Amniotic epithelial cell (primary cell): ENCODE results near the gene NEK11.

Source experiments
- DNase-seq: peaks from one replicate; pipeline ENCODE4 v3.0.0-alpha.2; 2010; ENCODE audit warnings: low read depth

NEK11 gene

GRCh38 chr3:131042271-131042985 lies 15.8 kb downstream of the NEK11 start:
- peak; percentile 14 for DNase-seq

DNA sequence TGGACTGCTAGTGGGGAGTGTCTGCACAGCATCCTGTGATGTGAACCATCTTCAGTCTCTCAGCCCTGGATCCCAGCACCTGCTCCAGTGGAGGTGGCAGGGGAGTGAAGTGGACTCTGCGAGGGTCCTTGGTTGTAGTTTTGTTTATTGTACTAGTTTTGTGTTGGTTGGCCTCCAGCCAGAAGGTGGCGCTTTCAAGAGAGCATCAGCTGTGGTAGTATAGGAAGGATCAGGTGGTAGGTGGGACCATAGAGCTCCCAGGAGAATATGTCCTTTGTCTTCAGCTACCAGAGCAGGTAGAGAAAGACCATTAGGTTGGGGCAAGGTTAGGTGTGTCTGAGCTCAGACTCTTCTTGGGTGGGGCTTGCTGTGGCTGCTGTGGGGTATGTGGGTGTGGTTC lies 20.9 kb downstream of the NEK11 start:
- DNase-seq = no peak

- DNase-seq = no peak
Measured at GRCh38 chr3:131048030-131048429, 21.4 kb downstream of the NEK11 start.

DNA sequence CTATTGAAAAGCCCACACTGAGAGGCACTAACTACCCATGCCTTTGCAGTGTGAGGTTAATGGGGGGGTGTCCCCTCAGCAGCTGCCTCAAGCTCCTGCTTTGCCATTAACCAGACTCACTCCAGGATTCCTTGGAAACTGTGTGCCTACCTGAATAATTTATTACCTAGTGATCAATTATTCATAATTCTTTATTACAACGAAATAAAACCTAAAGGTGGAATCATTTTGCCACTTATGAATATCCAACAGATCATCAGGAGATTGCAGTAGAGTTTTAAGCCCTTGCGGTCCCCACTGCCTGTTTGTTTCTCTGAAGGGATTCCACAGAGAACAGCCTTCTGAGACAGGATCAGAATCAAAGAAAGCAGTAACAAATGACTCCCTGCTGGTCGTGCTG lies 23.3 kb downstream of the NEK11 start:
- no peak for DNase-seq

- DNase-seq = peak; percentile 24
Measured at GRCh38 chr3:131053043-131053859, 26.6 kb downstream of the NEK11 start.

- no peak for DNase-seq
Measured at GRCh38 chr3:131067983-131068382, 41.3 kb downstream of the NEK11 start.

DNA sequence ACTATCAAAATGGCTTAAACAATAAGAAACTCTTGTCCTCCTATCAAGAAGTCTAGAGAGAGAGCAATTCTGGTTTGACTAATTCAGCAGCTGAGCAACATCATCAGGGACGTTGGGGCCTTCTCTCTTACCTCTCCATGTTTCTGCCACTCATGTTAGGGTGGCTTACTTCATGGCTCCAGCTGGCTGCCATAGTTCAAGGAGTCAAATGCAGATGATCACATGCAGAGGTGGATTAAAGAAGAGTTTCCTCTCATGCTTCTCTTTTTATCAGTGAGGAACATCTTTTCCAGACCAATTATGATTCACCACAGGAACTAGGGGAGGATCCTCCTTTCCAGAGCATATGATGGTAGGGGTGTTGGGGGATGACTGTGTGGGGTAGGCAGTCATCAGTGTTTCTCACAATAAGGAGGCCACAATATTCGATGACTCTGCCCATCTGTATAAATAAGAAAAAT lies 45.5 kb downstream of the NEK11 start:
- DNase-seq = peak; percentile 62

DNA sequence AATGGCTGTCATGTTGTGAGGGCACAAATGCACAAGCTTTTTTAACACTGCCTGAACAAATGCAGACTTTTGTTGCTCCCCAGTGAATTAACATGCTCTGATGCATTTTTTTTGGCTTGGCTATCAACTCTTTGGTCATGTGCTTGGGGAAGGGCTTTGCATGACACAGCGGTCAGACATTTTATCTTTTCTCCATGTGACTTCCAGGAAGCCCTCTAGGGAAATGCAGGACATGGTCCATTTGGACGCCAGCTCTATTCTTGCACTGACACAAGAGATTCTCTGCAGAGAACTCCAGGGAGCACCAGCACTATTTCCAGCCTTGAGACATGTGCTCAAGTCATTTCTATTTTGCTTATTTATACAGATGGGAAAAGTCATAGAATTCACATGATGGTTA lies 46.2 kb downstream of the NEK11 start:
- DNase-seq = peak; percentile 22

DNA sequence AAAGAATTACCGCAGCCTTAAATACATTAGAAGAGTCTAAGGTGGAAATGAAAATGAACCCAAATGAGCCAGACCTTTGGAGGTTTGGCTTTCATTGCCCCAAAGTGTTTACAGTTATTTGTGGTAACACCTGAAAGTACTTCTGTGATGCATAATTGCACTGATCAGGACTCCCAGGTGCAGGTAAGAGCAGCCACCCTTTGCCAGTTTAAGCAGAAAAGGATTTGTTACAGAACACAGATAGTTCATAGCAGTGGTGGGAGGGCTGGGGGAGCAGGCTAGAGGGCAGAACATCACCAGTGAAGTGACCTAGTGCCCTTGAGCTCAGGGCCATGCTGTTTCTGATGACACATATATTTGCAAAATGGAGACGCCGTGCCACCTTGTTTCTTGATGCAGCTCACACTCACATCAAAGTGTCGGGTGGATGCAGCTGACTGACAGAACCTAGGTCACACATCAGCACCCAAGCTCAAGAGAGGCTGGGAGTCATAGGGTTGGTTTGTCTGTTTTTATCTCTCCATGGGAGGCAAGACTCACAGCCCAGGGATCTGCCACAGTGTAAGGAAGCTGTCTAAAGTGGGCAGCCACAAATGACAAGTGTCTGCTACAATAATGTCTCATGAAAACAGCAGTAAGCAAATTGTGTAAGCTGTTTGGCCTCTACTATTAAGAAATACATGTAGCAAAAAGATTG lies 49.1 kb downstream of the NEK11 start:
- peak; percentile 2 for DNase-seq

DNA sequence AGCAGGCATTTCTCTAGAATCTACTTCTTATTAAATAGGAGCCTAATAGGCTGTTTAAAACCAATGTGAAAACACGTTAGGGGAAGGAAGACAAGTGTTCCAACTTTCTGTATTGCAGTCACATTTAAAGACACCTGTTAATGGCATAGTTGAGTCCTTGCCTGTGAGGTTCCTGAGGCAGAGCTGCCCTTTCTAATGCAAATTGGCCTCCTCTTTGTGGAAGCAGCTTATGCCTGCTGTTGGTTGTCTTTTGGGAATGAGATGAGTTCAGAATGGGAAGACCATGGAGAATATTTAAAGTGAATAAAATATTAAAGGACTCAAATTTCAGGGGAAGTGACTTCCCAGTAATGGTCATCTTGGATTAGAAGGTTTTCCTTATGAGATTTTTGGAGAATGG lies 51.2 kb downstream of the NEK11 start:
- no peak for DNase-seq

GRCh38 chr3:131079086-131079485 lies 52.4 kb downstream of the NEK11 start:
- no peak for DNase-seq

- DNase-seq = no peak
Measured at GRCh38 chr3:131081224-131081623, 54.5 kb downstream of the NEK11 start.

- DNase-seq = no peak
Measured at GRCh38 chr3:131082246-131082645, 55.6 kb downstream of the NEK11 start.

DNA sequence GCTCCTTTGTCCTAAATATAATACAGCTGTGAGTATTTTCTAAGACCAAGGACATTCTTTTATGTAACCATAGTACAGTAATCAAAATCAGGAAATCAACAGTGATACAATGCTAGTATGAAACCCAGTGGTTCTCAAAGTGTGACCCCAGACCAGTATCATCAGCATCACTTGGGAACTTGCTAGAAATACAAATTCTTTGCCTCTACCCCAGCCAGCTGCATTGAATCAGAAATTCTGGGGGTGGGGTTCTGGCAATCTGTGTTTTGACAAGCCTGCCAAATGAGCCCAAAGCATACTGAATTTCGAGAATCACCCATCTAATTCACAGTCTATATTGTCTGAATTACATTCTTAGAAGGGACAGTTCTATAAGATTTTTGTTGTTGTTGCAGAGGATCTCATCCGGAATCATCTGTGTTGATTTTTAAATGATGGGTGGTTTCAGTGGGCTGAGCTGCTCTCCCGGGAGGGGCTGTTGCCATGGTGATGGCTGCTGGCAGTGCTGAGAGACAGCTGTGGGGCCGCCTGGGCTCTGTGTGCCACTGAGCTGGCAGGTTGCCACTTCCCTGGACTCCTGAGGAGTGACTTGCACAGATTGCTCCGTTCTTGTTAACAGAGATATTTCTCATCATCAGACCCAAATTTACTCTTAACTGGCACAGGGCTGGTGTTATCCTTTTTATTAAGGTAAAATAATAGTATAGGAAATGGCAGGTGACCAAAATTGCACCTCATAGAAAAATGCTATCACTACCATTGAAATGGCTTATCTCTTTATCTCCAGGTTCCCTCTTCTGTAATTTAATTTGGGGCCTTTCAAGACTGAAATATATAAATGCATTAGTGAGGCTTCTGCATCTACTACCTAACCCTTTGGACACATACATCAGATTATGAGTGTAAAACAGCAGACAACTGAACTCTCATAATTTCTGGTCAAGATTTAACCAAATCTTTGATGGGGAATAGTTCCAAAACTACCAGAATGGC lies 56.5 kb downstream of the NEK11 start:
- DNase-seq = no peak

- DNase-seq = peak; percentile 14
Measured at GRCh38 chr3:131091768-131092167, 65.1 kb downstream of the NEK11 start.

- peak; percentile 29 for DNase-seq
Measured at GRCh38 chr3:131107637-131108433, 81.2 kb downstream of the NEK11 start.

GRCh38 chr3:131109156-131109555 lies 82.5 kb downstream of the NEK11 start:
- peak; percentile 2 for DNase-seq

DNA sequence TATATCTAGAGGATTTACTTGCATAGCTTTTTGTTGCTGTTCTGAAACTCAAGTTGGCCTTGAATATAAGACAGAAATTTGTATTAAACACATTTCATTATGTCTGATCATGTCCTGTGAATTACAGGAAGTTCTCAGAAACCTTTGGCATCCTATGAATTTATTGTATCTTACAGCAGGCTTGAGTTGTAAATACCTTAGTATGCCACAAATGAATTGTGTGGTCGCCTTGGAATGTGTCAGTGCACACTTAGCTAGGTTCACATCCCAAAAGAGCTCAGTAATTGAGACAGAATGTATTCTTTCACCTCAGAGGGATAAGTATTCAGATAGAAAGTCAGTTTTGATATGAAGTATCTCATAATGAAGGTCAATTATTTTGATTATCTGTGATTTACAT lies 83.4 kb downstream of the NEK11 start:
- DNase-seq = peak; percentile 76

DNA sequence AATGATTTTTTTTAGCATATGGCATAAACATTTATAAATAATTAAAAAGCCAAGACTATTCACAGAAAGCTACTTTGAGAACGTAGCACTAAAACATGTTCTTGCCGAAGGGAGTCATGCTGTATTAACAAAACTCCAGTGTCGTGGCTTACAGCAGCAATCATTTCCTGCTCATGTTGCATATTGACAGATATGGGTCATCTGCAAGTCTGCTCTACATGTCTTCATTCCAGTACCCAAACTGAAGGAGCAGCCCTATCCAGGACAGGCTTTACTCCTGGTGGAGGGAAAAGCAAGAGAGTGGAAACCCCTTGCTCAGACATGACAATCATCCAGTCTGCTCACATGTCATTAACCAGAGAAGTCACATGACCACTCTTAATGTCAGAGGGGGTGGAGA lies 87.6 kb downstream of the NEK11 start:
- DNase-seq = no peak

GRCh38 chr3:131125684-131126083 lies 99.0 kb downstream of the NEK11 start:
- DNase-seq = no peak

DNA sequence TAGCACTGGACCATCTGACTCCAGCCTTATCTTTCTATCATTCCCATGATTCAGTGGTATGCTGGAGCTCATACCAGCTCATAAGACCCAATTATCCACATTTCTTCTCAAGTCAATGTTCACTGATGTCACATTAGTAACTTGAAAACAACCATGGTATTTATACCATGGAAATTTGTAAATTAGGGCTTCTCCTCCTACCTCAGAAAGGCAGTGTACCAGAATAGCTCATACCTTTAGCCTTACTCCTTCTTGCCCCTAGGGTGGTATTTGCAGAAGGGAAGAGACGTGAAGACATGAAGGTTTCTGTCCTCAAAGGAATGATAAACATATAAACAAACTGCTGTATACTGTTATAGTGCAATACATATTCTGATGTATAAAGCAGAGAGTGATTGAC lies 114.2 kb downstream of the NEK11 start:
- no peak for DNase-seq
